ENCODE measurements around the gene FOXN3. TPM values are rescaled to one million over a fixed set of nuclear protein-coding genes. Genes with fewer than 3 reads are reported as not detected.

The FOXN3 gene
- total RNA-seq, 2 experiments from 2014 or later = 124 to 127 TPM

GRCh38 chr14:89198544-89199329 lies 218.3 kb downstream of the FOXN3 start:
- Histone ChIP-seq H3K27ac (ENCODE audit: low read depth in 1 of 2, low read length in 2 of 2) (no peak overlapping the region), H3K27me3 (ENCODE audit: control insufficient read depth in 1 of 2, insufficient read depth in 2 of 2, low read length in 2 of 2) (no peaks in the 10 kb centered on the region), H3K36me3 (ENCODE audit: insufficient read depth, low read length) (peaks cover 3% of the 10 kb centered on the region), H3K9me3 (ENCODE audit: control insufficient read depth in 1 of 2, insufficient read depth in 1 of 2, low read length in 2 of 2) (peaks cover 0 to 6% of the 10 kb centered on the region in 2 experiments), H3K4me1 (ENCODE audit: insufficient read depth, low read length) (peaks cover 27% of the 10 kb centered on the region), H3K4me3 (ENCODE audit: low read length) (no peak overlapping the region)
- Mint-ChIP-seq H3K27me3 (no peaks in the 10 kb centered on the region), H3K36me3 (ENCODE audit: low read depth) (peaks cover 69% of the 10 kb centered on the region), H3K4me3 (no peak overlapping the region), H3K4me1 (ENCODE audit: low read depth) (peaks cover 76% of the 10 kb centered on the region), H3K27ac (no peak overlapping the region), H3K9me3 (peaks cover 3% of the 10 kb centered on the region)
- DNase-seq (peak in 2 of 14 experiments; percentile 12 to 22), ATAC-seq (ENCODE audit: poor library complexity) (no peak)
- TF ChIP-seq, protein P1, sequence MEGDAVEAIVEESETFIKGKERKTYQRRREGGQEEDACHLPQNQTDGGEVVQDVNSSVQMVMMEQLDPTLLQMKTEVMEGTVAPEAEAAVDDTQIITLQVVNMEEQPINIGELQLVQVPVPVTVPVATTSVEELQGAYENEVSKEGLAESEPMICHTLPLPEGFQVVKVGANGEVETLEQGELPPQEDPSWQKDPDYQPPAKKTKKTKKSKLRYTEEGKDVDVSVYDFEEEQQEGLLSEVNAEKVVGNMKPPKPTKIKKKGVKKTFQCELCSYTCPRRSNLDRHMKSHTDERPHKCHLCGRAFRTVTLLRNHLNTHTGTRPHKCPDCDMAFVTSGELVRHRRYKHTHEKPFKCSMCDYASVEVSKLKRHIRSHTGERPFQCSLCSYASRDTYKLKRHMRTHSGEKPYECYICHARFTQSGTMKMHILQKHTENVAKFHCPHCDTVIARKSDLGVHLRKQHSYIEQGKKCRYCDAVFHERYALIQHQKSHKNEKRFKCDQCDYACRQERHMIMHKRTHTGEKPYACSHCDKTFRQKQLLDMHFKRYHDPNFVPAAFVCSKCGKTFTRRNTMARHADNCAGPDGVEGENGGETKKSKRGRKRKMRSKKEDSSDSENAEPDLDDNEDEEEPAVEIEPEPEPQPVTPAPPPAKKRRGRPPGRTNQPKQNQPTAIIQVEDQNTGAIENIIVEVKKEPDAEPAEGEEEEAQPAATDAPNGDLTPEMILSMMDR (IDR thresholded peaks at IDR 0.05) = no peak
- ChIA-PET CTCF (no interaction called here), POLR2A (interaction anchor here (1.4 kb wide), 1 partner anchor 12 kb away, joined by 3 read pairs; no protein-coding TSS in a partner anchor)
- intact Hi-C loops (cut with DNase I, micrococcal nuclease) = no loop called here

- H3K36me3 ChIP-seq (ENCODE audit: insufficient read depth, low read length) = peaks cover 3% of the 10 kb centered on the region
- ATAC-seq (ENCODE audit: poor library complexity) (no peak), DNase-seq (no peak)
- intact Hi-C loops (cut with DNase I, micrococcal nuclease) = no loop called here
- Mint-ChIP-seq H3K27me3 (no peaks in the 10 kb centered on the region), H3K4me1 (ENCODE audit: low read depth) (peaks cover 65% of the 10 kb centered on the region), H3K9me3 (peaks cover 3% of the 10 kb centered on the region), H3K36me3 (ENCODE audit: low read depth) (peaks cover 67% of the 10 kb centered on the region), H3K27ac (no peak overlapping the region), H3K4me3 (no peak overlapping the region)
- POLR2A ChIA-PET = no interaction called here
- H3K4me1 ChIP-seq (ENCODE audit: insufficient read depth, low read length) = peaks cover 16% of the 10 kb centered on the region
- TF ChIP-seq, protein P1 (IDR thresholded peaks at IDR 0.05) = no peak
- CTCF ChIA-PET = no interaction called here
- no peaks in the 10 kb centered on the region for H3K27me3 ChIP-seq (ENCODE audit: control insufficient read depth in 1 of 2, insufficient read depth in 2 of 2, low read length in 2 of 2)
- H3K4me3 ChIP-seq (ENCODE audit: low read length) = no peak overlapping the region
- peaks cover 0 to 6% of the 10 kb centered on the region in 2 experiments for H3K9me3 ChIP-seq (ENCODE audit: control insufficient read depth in 1 of 2, insufficient read depth in 1 of 2, low read length in 2 of 2)
- H3K27ac ChIP-seq (ENCODE audit: low read depth in 1 of 2, low read length in 2 of 2) = no peak overlapping the region
Observed at GRCh38 chr14:89197623-89198022, 219.4 kb downstream of the FOXN3 start.

DNA sequence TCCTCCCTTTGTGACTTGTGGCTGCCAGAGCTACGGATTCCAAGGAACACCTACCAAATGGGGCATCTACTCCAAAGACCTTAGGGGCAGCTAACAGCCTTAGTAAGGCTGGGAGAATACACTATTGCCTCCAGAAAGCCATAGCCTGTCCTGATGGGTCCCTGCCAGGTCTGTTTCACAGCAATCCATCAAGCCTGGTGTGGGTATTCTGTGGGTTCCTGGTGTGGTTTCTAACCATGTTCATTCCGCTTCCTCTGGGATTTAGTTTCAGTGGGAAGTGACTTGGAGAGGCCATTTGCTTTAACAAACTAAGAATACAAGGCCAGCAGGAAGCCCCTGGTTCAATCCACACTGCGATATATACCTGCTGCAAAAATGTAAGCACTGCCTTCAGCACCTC lies 220.5 kb downstream of the FOXN3 start:
- peaks cover 61% of the 10 kb centered on the region for H3K36me3 Mint-ChIP-seq (ENCODE audit: low read depth)
- POLR2A ChIA-PET = no interaction called here
- DNase-seq (no peak), ATAC-seq (ENCODE audit: poor library complexity) (no peak)
- Histone ChIP-seq H3K4me3 (ENCODE audit: low read length) (no peak overlapping the region), H3K27me3 (ENCODE audit: control insufficient read depth in 1 of 2, insufficient read depth in 2 of 2, low read length in 2 of 2) (no peaks in the 10 kb centered on the region), H3K4me1 (ENCODE audit: insufficient read depth, low read length) (peaks cover 6% of the 10 kb centered on the region), H3K27ac (ENCODE audit: low read depth in 1 of 2, low read length in 2 of 2) (no peak overlapping the region), H3K36me3 (ENCODE audit: insufficient read depth, low read length) (peaks cover 3% of the 10 kb centered on the region), H3K9me3 (ENCODE audit: control insufficient read depth in 1 of 2, insufficient read depth in 1 of 2, low read length in 2 of 2) (peaks cover 0 to 6% of the 10 kb centered on the region in 2 experiments)
- H3K4me1 Mint-ChIP-seq (ENCODE audit: low read depth) = peaks cover 54% of the 10 kb centered on the region
- TF ChIP-seq, protein P1 (IDR thresholded peaks at IDR 0.05) = no peak
- H3K9me3 Mint-ChIP-seq = peaks cover 3% of the 10 kb centered on the region
- no peak overlapping the region for H3K27ac Mint-ChIP-seq
- intact Hi-C loops (cut with DNase I, micrococcal nuclease) = no loop called here
- CTCF ChIA-PET = no interaction called here
- no peak overlapping the region for H3K4me3 Mint-ChIP-seq
- no peaks in the 10 kb centered on the region for H3K27me3 Mint-ChIP-seq
